ENCODE data around the gene RXYLT1.

GRCh38 chr12:63849106-63849620 is 69.5 kb downstream of the RXYLT1 start:
- TF ChIP-seq CTCF (IDR thresholded peaks at IDR 0.05; ENCODE audit: poor library complexity, severe bottlenecking) (no peak), TAF1 (IDR thresholded peaks at IDR 0.05; ENCODE audit: low read depth) (no peak), POLR2AphosphoS5 (IDR thresholded peaks at IDR 0.05) (no peak)
